NCI-H1417 treated with DMSO at 0.1 percent for 48 hours (cell line): Measurements from ENCODE around the gene DENND1C.

Experiments
- DNase-seq: peaks from one replicate; lab custom pipeline; 2025; lab: John Stamatoyannopoulos, UW

DENND1C gene

DNA sequence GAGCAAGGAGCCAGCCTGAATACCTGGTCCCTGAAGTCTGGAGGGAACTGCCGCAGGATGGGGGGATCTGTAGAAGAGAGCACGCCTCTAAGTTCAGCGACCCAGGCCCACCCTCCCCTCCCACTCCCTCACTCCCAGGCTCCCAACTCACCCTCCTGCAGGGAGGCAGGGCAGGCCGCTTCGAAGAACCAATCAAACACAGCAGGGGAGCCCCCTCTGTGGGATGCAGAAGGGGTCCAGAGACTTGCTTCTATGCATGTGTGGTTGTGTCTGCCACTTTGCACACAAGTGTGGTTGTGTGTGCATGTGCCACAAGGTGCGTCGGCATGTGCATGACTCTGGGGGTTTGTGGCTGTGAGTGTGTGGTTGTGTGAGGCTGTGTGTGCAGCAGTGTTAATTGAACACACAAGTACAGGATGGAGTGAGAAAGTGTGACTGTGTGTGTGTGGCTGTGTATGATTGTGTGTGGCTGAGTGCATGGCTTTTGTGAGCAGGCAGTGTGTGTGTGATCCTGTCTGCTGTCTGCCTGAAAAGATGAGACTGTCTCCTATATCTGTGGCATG, 1.7 kb downstream of the DENND1C start:
- no peak for DNase-seq

DNA sequence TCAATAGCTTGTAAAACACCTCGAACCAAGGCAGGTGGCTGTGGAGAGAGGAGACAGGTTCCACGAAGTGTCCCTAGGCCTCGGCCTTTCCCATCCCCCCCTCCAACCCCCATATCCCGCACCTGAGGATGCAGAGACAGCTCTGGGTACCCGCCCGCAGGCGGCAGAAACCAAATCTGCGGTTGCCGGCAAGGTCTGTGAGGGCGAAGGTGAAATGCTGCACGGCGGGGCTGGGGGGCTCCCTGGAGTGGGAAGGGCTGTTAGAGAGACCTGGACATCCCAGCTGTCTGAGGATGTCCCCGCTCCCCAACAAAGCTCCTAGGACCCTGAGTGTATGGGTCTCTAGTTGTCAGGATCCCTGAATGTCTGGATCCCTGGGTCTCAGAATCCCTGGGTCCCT, 2.8 kb downstream of the DENND1C start:
- DNase-seq, result no peak

DNA sequence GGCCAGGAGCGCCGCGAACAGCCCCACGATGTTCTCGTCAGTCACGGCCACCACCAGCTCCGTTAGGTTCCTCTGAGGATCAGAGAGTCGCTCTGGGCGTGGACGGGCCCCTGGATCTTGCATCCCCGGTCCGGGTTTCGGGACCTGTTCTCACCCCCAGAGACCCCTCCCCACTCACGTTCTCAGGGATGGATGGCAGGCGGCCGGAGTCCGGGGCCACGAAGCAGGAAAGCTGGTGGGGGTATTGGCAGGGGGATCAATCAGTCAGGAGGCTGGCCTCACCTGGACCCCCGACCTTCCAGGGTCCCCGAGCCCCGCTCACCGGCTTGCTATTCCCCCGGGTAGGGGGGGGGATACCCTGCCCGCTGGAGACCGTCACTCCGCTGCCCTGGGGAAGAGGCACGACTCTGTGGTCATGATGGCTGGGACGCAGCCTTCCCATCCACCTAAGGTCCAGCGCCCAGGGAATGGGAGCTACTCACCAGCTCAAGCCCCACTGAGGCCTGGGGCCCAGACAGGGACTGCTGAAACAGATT, 4.6 kb downstream of the DENND1C start:
- DNase-seq, result no peak

DNA sequence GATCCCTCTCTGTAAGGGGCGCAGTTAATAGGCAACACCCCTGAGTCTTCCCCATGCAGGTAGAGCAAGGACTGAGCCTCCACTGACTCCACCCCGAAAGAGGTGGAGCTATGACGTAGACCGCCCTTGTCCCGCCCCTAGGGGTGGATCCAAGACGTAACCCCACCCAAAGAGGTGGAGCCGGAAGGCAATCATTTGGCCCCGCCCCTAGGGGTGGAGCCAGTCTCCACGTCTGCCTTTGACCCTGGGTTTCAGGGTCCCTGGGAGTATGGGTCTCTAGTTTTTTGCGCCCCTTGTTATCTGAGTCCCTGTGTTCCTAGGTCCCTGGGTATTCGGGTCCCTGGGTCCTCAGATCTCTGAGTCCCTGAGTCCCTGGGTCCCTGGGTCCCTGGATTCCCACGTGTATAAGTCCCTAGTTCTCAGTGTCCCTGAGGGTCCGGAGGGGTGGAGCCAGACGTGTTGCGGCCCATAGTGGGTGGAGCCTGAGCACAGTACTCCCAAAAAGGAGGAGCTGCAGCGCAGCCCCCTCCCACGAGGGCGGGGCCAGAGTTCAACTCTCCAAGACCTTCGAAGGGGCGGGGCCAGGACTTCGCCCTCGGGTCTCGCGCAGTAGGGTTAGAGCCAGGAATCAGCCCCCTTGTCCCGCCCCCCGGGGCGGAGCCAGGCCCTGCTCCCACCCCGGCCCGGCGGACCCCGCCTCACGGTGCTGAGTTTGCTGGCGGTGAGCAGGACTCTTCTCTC, 5.3 kb downstream of the DENND1C start:
- no peak for DNase-seq

DNA sequence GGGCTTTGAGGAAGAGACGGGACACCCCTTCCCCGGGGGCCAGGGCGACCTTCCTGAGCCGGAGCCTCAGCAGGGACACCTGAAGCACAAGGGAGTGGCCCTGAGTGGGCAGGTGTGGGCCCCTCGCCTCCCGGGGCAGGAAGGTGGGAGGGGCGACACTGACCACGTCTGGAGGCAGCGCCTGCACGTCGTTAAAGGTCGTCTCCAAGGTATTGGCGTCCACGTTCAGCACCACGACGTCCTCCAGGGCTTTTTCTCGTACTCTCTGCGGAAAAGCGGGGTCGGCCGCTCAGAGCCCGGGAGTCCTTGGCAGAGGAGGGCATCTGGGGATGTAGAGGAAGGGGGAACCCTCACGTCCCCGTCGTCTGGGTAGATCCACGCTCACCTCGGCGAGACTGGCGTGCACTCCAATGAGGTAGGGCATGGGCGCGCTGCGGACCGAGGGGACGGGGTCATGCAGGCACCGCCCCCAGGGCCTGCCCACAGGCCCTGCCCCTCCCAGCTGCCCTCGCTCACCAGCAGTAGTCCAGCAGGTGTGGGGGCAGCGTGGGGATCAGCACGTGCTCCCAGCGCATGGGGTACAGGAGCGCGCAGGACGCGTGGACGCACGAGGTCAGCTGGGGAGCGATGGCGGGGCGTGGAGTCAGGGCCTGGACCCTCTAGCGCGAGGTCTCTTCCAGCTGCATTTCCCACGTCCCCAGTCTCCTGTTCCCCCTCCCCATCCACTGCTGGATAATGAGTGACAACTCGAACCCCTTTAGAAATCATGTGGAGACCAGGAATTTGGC, 6.1 kb downstream of the DENND1C start:
- DNase-seq, result no peak

DNA sequence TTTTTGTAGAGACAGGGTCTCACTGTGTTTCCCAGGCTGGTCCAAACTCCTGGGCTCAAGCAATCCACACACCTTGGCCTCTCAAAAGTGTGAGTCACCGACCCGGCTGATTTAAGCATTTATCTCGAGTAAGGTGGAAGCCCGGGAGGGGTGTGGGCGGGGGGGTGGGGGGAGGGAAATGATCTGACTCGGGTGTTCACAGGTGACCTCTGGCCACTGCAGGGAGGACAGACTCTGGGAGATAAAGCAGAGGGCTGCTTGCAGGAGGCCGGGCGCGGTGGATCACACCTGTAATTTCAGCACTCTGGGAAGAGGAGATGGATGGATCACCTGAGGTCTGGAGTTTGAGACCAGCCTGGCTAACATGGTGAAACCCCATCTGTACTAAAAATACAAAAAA, 7.9 kb downstream of the DENND1C start:
- DNase-seq, result no peak

DNA sequence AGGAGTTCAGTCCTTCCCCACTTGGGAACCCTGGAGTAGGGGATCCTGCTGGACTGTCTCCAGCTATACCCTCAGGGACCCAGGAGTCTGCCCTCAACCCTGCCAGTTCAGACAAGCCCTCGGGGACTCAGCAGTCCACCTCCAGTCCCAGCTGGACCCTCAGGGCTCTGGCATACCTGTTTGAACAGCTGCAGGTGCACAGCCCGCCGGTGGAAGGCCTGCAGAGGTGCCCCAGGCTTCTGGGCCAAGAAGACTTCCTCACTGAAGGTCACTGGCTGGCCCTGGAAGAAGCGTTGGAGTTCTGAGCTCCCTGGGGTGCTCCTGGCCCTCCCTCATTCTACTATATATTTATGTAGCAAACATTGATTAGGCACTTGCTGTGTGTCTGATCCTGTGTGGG, 8.9 kb downstream of the DENND1C start:
- DNase-seq, result no peak

DNA sequence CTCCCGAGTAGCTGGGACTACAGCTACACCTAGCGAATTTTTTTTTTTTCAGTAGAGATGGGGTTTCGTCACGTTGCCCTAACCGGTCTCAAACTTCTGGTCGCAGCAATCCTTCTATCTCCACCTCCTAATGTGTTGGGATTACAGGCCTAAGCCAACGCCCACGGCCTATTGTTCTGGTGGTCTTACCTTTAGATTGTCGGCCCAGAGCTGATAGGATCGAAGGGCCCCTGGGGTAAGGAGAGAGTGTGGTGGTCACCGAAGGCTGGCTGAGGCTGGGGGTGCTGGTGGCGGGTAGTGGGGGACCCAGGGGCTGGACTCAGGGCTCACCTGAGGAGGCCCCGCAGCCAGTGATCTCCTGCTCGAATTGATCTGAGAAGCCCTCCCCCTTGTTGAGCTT, 10.5 kb downstream of the DENND1C start:
- DNase-seq, result no peak

DNA sequence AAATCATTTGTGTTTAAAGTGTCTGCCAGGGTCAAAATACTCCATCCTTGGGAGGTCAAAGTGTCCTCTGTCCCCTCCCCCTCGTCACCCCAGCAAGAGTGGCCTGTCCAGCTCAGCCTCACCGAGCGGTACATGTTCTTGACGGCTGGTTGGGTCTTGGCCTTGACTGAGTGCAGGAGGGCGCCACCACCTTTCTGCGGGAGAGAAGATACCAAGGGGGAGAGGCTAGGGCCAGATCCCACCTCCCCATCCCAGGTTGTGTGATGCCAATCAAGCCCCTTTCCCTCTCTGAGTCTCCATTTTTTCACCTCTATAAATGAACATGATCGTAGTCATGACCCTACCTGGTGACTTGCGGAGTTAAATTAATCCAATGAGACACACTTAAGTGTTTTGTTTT, 11.4 kb downstream of the DENND1C start:
- DNase-seq, result no peak

DNA sequence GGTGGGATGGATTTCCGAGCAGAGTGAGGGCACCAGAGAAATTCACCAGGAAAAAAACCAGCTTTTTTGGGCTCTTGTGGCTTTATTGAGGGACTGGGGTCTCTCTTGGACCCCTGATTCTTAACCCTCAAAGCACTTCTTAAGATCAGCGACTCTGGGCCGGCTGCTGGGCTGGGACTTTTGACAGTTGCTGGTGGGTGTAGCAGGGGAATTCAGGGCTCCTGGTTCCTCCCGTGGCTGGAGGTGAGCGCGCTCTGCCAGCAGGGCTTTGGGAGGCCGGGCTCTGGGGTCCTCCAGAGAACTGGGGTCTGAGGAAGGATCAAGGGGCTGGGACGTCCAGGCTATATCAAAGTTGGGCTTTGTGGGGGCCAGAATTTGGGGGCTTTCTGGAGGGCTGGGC, 14.2 kb downstream of the DENND1C start:
- no peak for DNase-seq

DNA sequence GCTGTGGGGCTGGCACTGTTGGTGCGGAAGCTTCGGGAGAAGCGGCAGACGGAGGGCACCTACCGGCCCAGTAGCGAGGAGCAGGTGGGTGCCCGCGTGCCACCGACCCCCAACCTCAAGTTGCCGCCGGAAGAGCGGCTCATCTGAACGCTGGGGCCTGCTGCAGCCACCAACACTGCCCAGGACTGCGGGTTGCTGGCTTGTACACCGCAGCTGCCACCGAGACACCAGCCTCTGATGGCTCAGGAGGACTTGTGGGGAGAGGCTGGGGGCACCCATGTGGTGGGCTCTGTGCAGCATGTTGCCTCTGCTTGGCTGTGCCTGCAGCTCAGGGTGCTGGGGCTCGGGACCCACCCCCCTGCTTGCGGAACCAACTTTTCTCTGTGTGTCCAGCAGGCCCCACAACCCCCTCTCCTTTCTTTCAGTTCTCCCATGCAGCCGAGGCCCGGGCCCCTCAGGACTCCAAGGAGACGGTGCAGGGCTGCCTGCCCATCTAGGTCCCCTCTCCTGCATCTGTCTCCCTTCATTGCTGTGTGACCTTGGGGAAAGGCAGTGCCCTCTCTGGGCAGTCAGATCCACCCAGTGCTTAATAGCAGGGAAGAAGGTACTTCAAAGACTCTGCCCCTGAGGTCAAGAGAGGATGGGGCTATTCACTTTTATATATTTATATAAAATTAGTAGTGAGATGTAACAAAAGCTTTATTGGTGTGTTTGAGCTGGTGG, 14.9 kb downstream of the DENND1C start:
- DNase-seq, result no peak

DNA sequence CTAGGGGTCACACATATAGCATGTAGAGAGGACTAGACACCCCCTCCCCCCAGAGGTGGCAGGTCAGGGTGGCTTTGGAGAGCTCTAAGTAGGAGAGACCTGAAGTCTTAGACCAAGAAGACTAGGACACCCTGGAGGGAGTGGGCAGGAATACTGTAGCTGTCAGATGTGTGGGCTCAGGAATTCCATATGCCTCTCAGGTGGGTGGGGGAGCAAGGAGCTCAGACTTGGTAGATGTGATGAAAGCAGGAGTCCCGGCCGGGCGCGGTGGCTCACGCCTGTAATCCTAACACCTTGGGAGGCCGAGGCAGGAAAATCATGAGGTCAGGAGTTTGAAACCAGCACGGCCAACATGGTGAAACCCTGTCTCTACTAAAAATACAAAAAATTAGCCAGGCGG, 15.9 kb downstream of the DENND1C start:
- no peak for DNase-seq

DNA sequence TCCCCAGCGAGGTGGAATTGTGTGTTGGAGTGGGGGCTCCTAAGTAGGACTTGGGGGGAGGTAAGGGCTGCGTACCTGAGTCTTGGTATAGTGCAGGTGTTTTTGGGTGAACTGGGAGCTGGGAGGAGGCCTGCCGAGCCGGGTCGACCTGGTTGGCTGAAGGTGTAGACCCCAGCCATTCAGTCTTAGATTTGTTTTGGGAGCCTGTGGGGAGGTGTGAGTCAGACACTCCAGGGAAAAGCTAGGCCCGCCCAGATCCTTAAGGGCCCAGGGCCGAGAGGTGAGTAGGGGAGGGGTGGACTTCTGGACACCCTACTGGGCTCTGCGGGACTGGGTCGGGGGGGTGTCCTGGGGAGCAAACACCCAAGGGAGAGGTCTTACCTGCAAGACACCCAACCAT, 16.6 kb downstream of the DENND1C start:
- no peak for DNase-seq

DNA sequence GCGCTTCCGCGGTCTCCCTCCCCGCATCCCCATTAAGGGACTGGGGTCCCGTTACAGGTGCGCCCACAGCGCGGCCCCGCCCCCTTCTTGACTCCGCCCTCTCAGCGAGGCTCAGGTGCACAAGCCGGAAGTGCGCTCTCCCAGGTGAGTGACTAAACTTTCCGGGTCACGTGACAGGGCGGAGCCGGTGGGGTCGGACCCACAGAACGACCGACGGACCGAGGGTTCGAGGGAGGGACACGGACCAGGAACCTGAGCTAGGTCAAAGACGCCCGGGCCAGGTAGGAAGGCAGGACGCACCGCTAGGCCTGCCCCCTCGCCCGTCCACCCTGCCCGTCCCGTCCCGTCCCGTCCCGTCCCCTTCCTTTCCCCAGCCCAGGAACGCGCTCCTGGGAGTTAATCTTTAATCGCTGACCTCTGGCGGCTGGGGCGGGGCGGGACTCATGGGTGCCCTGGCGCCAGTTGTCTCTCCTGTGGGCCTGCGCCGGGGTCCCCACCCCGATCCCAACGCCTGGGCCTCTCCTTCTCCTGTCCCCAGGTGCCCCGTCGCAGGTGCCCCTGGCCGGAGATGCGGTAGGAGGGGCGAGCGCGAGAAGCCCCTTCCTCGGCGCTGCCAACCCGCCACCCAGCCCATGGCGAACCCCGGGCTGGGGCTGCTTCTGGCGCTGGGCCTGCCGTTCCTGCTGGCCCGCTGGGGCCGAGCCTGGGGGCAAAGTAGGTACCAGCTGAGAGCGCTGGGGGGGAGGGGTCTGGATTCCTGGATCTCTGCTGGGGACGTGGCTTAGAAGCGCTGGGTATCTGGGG, 17.3 kb downstream of the DENND1C start, which contains the start of gene CRB3:
TSS of gene CRB3 (plus strand) at position 202 of the 804 bp plus-strand sequence. CDS start at position 633, 431 bp downstream.
- DNase-seq, result no peak

DNA sequence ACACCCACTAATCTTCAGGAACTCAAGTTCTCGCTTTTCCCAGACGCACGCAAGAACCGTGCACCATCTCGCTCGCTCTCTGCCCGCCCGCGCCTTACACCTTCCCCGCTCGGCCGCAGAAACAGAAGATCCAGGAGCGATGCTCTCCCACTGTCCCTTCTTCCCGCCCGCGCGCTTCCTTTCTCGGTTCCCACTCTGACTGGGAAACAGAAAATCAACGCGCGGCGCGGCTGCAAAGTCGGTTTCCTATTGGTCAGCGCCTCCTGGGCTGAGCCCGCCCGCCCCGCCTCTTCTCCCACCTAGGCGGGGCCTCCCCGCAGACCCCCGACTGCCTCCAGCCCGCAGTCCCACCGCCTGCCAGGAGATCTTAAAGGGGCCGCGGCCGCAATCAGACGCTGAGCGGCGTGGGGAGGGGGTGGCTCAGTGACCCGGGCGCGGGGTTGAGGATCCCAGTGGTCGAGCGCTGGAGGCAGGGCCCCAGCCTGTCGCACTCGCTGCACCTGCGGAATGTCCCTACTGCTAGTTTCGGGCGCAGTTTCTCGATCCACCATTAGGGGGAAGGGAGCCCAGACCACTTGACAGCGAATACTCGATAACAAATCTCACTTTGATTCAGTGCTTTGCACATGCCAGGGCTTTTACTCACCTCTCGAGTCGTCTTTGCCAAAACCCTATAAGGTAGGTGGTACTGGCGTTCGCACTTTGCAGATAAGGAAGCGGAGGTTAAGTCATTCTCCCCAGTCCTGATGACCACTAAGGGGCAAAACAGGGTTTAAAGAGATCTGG, 21.3 kb downstream of the DENND1C start:
- peak; percentile 96 for DNase-seq

DNA sequence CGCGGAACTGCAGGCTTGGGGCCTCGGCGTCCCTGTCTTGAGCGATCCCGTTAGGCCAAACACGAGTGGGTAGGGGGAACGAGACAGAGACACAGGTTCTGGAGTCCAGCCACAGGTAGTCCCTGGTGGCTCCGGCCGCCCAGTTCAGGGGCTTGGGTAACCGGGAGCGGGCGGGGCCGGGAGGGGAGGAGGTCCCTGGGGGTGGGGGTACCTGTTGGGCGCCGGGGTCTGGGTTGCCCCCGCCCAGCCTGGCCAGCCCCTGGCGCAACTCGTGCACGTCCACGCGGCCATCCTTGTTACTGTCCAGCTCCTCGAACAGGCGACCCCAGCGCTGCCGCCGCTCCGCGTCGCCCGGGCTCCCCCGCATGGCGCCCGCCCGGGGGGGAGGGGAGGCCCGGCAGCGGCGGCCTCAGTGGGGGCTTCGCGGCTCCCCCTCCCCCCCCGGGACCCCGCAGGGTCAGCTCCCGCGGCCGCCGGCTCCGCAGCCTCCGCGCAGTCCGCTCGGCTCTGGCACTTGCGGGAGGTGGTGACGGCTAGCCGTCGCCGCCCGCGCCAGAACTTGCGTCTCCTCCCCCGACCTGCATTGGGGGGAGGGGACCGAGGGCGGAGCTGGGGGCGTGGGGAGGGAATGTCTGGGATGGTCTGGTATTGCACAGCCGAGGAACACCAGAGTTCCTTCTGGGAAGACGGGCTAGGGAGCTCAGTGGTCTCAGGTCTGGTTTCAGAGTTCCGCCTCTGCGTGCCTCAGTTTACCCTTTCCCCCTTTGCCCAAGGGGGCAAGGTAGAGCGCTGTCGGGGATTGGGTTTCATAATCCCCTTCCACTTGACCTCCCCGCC, 22.1 kb downstream of the DENND1C start, which contains the start of gene SLC25A23:
TSS of gene SLC25A23 (minus strand) at position 531 of the 837 bp plus-strand sequence. CDS start at position 367, 164 bp downstream.
- DNase-seq, result no peak

DNA sequence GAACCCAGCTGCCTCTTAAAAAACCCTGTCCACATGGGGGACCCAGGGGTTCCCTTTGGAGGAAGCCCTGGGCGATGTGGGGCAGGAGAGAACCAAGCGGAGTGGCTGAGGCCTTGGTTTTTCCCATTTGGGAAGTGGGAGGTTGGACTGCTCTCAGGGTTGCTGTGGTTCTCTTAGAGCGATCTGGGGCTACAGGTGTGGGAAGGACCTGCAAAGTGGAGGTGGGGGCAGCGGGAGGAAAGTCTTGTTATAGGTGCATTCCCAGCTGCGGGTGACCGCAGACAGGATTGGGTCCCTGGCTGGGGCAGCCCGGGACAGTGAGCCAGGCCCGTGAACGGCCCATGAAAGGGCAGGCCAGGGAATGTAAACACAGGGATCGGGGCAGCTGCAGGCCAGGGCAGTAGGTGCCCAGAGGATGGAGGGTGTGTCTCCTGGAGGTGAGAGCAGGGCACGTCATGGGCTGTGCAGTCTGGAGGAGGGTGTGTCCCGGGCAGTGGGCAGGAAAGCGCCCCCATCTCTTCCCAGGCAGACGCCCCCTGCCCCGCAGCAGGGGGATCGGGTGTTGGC, 22.8 kb downstream of the DENND1C start:
- DNase-seq, result no peak

DNA sequence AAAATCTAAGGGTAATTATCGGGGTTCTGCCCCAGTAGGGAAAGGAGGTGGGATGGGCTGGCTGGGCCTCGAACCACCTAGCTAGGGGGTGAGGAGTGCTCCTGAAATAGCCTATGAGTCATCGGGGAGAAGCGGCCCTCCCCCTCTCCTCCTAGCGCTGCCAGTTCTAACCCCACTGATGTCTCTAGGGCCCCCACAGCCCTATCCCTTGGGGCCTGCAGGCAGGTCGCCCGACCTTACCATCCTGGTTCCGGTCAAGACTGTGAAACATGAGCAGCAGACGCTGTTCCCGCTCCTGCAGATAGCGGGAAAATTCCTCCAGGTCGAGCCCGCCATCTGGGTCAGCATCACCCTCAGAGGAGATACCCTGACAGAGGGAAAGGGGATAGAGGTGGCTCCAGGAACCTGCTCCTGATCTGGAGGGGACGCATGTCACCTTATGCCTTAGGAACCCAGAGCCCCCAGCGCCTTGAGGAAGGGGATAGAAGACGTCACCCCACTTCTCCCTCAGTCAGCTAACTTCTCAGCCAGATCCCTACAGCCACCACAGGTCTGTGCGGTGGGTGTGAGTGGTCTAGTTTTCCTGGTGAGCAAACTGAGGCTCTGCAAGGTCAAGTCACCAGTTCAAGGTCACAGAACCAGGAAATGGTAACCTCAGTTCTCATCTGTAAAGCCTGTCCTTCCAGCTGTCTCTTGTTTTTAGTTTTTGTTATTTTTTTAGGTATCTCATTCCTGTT, 23.5 kb downstream of the DENND1C start:
- DNase-seq, result no peak
